D721Med (cell line): ENCODE measurements around the gene ESRRB.

ENCODE experiments used
- DNase-seq: peaks from one replicate; pipeline ENCODE4 v3.0.0; 2011; ENCODE audit warnings: low spot score; ENCODE audit not compliant: insufficient read length
- FAIRE-seq: peaks from 2 replicates; lab custom pipeline; 2011; peaks lifted over from hg19 to GRCh38; lab: Jason Lieb, UNC
- TF ChIP-seq, protein P1 (sequence below): IDR thresholded peaks from 2 replicates; pipeline ENCODE4 v1.5.1; 2012; ENCODE audit warnings: mild to moderate bottlenecking, control low read depth; ENCODE audit not compliant: insufficient read depth; ENCODE audit errors: missing control alignments

The ESRRB gene

DNA sequence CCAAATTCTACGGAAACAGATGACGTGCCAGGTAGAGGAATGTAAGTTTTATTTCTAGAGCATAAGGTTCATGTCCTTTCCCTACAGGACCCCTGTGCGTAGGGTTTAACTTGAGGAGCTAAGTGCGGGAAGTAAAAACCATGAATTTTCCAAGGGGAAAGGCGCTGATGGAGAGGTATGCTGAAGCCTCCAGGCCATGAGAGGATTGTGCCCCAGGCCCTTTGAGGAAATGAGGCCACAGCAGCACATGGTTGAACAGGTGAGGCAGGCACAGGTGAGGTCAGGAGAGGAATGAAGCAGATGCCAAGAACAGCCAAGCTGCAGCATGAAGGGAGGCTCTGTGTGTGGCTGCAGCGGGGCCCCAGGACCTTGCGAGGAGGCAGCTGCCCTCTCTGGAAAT lies 14.7 kb downstream of the ESRRB start:
- TF ChIP-seq, protein P1, sequence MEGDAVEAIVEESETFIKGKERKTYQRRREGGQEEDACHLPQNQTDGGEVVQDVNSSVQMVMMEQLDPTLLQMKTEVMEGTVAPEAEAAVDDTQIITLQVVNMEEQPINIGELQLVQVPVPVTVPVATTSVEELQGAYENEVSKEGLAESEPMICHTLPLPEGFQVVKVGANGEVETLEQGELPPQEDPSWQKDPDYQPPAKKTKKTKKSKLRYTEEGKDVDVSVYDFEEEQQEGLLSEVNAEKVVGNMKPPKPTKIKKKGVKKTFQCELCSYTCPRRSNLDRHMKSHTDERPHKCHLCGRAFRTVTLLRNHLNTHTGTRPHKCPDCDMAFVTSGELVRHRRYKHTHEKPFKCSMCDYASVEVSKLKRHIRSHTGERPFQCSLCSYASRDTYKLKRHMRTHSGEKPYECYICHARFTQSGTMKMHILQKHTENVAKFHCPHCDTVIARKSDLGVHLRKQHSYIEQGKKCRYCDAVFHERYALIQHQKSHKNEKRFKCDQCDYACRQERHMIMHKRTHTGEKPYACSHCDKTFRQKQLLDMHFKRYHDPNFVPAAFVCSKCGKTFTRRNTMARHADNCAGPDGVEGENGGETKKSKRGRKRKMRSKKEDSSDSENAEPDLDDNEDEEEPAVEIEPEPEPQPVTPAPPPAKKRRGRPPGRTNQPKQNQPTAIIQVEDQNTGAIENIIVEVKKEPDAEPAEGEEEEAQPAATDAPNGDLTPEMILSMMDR = no peak
- DNase-seq (no peak), FAIRE-seq (no peak)

DNA sequence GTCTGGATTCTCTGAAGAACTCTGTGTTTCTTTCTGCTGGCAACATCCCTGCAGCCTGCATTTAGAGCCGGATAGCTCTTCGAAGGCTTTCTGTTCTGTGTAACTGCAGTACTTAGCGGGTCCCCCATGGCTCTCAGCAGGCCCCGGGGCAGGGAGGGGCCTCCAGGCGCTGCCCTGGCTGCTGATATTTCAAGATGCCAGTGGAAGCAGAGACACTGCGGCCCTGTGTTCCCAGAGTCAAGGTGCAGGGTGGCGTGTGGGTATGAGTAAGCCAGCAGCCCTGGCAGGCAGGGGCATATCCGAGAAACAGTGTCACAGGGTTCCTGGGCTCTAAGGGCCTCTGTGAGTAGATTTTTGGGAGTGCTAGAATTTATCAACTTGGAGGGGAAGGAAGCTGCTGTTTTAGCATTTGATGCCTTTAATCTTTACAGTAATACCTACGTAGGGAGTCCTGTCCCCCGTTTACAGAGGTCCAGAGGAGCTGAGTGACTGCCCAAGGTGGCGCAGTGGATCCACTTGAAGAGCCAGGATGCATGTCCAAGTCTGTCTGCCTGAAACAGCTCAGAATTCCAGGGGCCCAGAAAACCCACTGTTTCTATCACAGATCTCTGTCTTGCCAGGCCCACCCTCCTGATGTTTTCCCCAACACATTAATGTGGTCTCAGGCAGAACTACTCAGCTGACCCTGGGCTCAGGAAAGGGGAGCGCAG lies 16.2 kb downstream of the ESRRB start:
- DNase-seq = no peak
- TF ChIP-seq, protein P1 = no peak
- no peak for FAIRE-seq

DNA sequence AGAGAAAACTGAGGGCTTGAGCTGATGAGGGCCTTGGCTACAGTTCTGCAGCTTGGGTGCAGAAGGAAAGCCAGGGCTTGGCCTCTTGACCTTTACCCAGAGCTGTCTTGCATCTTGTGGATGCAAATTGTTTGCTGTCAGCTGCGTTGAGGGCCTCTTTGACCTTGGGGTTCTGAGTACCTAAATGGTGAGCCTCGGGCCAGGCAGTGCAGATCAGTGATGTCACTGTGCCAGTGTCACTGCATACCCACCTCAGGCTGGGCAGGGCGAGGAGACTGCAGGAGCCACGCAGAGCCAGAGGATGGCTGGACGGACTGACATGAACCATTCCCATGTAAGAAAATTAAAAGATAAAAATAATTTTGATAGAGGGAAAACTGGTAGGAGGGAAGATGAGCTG lies 18.6 kb downstream of the ESRRB start:
- no peak for FAIRE-seq
- no peak for DNase-seq
- TF ChIP-seq, protein P1 = no peak

DNA sequence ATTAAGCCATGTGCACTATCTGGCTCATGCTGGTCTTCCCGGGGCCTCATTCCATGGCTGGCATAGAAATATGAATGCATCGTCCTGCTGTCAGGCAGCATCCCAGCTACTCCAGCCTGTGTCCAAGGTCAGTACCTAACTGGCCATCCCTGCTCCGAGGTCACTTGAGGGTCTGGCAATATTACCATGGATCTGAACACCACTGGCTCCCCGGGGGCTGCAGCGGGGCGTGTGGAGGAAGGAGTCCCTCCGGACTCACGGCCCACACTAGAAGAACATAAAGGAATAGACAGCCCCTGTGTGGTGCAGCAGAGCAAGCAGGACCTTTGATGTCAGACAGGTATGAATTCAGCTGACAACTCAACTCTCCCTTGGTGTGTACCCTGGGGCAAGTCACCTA lies 19.2 kb downstream of the ESRRB start:
- FAIRE-seq (no peak), DNase-seq (no peak)
- TF ChIP-seq, protein P1 = no peak

DNA sequence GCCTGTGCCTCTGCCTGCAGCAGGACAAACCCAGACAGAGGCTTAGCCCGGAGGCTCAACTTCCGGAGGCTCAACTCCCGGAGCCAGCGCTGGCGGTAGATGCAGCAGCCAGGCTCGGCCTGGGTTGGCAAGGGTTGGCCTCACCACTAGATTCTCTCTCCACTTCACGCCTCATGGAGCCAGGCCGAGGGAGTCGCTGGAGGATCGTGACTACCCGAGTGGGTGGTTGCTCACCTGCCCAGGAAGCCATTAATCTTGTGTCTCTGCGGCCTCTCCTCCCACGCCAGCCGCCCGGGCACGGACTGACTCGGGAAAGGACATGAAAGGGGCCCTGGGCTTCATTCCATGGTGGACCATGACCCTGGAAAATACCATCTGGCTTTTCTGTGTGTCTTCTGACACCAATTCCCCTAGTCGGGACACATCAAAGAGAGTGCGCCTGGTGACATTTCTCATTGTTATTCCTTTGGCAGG lies 20.8 kb downstream of the ESRRB start:
- no peak for DNase-seq
- FAIRE-seq = no peak
- TF ChIP-seq, protein P1 = no peak

DNA sequence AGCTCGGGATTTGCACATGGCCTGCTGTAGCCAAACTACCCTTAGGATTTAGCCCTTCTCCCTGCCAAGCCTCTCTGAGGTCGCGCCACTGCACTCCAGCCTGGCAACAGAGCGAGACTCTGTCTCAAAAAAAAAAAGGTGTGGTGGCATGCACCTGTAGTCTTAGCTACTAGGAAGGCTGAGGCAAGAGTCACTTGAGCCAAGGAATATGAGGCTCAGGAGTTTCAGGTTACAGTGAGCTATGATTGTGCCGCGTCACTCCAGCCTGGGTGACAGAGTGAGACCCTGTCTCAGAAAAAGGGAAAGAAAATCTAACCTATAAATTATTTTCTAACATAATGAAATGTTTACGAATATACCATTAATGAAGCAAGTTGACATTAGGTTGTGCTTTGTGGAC lies 29.7 kb downstream of the ESRRB start:
- FAIRE-seq = no peak
- DNase-seq = no peak
- TF ChIP-seq, protein P1 = no peak

DNA sequence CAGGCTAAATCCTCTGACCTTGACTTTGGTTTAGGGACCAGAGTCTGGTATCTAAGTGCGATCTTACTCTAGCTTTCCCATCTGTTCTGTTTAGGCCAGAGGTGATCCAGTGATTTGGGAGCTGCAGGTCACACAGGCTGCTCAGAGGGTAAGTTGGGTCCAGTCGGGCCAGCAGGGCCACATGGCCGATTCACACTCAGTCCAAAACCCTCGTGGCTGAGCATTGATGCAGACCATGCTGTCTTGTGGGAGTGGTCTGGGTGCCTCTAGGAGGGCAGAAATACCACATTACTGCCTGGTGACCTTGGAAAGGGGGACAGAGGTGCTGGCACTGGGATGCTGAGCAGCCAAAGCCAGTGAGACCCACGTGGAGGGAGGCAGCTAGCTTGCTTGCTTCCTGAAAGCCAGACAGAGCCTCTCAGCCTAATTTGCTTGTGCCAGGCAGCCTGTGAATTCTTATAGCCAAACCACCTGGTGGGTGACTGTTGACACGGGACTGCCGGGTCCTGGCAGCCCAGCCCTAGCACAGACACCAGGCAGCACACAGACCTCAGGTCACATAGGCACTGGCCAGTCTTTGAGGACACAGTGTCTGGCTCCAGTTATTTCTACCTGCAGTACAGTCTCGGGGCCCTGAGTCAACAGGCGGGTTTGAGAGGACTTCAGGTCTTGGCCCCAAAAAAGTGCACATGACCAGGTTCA lies 31.7 kb downstream of the ESRRB start:
- DNase-seq (no peak), FAIRE-seq (no peak)
- TF ChIP-seq, protein P1 = no peak
